Measurements from ENCODE around the gene PXDC1. TPM values are rescaled to one million over a fixed set of nuclear protein-coding genes. Genes with fewer than 3 reads are reported as not detected.

PXDC1 gene
- total RNA-seq, 4 donors from 2014 or later: 106 to 205 (median 122) TPM

DNA sequence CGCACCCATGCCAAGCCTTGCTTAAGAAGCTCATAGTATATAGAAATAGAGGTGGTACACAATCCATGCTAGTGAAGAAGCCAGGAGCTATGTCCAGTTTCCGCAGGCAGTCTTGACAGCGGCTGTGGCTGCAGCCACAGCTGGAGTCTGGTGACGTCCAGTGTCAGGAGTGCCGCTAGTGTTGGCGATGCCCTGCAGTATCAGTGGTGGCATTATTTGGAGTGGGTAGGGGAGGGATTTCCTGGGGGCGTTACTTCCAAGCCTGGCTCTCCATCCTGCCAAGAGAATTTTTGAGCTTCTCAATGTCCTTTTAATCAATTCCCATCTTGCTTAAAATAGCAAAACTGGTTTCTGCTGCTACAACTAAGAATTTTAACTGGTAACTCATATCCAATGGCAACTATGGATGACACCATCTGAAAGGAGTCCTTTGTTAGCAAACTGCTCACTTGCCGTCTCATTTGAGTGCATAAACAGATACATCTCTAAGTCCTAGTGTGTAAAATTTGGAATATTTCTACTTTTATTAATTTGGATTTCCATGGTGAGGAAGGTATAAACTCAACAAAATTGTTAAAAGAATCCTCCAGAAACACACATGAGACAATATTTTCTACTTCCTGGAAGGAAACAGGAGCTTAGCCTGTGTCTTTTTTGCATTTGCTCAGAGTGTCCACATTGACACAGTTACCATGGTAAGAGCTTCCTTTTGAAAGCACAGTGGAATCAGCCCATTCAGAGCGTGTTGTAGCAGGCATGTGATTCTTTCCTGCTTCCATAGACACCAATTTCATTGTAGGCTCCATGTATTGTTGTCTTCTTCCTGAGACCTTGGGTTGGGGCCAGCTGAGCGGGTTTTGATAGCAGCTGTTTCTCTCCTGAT, 44.6 kb upstream of the PXDC1 start:
- TF ChIP-seq, protein P1, sequence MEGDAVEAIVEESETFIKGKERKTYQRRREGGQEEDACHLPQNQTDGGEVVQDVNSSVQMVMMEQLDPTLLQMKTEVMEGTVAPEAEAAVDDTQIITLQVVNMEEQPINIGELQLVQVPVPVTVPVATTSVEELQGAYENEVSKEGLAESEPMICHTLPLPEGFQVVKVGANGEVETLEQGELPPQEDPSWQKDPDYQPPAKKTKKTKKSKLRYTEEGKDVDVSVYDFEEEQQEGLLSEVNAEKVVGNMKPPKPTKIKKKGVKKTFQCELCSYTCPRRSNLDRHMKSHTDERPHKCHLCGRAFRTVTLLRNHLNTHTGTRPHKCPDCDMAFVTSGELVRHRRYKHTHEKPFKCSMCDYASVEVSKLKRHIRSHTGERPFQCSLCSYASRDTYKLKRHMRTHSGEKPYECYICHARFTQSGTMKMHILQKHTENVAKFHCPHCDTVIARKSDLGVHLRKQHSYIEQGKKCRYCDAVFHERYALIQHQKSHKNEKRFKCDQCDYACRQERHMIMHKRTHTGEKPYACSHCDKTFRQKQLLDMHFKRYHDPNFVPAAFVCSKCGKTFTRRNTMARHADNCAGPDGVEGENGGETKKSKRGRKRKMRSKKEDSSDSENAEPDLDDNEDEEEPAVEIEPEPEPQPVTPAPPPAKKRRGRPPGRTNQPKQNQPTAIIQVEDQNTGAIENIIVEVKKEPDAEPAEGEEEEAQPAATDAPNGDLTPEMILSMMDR (IDR thresholded peaks at IDR 0.05): no peak
- no peak for ATAC-seq (ENCODE audit: low FRiP score)
- DNase-seq (ENCODE audit: low spot score): no peak

DNA sequence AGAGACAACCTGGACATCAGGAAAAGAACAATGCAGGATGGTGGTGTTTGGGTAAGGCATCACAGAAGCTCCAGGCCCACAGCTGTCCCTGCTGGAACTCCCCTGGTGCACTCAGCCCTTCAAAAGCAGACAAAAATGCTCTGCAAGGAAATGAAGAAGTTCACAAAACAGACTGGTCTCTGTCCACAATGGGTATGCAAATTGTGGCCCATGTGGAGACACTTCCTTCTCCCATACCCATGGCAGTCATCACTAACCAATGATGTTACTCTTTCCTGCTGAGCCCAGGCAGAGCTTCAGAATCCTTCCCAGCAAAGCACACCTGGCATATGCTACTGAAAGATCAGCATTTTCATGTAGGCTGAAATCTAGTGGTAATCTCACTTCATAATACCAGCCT, 42.6 kb upstream of the PXDC1 start:
- DNase-seq (ENCODE audit: low spot score) (no peak), ATAC-seq (ENCODE audit: low FRiP score) (no peak)
- TF ChIP-seq, protein P1 (IDR thresholded peaks at IDR 0.05): no peak

DNA sequence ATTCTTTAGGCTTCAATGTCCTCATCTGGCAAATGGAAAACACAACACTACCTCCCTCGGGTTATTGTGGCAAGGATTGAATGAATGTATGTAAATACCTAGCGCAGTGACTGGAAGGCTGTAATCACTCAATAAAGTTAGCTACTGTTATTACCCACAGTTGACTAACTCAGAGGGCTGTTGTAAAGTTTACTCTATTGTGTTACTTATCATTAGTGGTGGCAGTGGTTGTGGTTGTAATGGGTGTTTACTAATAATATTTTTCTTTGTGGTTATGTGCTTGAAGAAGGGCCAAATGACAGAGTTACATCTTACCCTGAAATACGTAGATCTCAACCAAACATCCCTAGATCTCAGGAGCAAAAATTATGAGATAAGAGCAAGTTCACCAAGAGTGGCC, 42.0 kb upstream of the PXDC1 start:
- no peak for DNase-seq (ENCODE audit: low spot score)
- ATAC-seq (ENCODE audit: low FRiP score): no peak
- TF ChIP-seq, protein P1 (IDR thresholded peaks at IDR 0.05): no peak

DNA sequence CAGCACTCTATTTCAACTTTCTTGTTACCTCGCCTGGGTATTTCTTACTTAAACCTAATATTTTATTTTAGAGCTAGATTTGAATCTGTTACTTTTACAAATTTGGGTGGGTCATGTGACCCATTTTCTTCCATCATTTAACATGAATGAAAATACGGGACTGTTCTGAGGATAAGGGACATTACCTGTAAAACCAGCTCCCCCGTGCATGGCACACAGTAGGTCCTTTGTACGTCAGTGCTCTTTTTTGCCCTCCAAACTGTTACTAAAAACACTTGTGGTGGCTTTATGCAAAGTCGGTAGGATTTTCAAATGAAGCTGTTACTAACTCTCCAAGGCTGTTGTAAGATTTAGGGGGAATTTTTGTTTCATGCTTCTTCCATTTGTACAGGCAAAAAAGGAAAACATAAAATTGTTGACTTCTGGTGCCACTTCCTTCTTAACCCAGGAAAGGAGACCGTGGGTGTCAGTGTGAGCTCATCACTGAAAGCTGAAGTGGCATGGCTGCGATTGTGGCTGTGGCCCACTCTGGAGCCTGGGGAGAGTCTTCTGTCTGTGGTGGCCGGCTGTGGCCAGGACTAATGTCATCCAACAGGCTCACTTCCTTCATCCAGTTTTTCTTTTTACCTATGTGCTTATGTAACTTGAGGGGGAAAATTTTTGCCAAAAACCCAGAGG, 40.2 kb upstream of the PXDC1 start:
- ATAC-seq (ENCODE audit: low FRiP score) (no peak), DNase-seq (ENCODE audit: low spot score) (no peak)
- TF ChIP-seq, protein P1 (IDR thresholded peaks at IDR 0.05): no peak

DNA sequence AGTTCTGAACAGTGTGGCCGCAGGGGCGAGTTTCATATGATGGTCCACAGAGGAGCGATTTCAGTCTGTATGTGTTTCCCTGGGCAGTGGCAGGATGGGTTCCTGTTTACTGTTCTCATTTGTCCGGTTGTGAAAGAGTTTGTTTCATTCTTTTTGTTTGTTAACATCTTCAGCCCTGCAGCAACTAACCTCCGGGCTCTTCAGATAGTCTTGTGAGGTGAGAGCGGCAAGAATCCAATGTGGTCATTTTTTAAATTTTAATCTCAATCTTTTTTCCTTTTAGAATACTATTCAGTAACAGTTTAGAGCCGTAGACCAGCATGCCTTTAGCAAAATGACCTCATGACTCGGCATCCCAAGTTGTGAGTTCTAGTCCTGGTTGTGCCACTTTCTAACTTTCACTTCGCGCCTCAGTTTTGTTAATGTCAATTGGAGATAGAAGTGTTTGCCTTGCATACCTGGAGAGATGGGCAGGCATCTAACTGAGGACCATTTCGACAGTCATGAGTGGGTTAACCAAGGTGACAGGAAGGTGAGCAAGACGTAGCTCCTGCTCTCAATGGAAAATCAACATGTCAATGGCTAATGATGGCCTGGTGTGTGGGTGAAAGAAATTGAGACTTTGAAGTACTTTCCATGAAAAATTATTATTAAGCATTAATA, 38.5 kb upstream of the PXDC1 start:
- DNase-seq (ENCODE audit: low spot score) (no peak), ATAC-seq (ENCODE audit: low FRiP score) (no peak)
- TF ChIP-seq, protein P1 (IDR thresholded peaks at IDR 0.05): no peak

DNA sequence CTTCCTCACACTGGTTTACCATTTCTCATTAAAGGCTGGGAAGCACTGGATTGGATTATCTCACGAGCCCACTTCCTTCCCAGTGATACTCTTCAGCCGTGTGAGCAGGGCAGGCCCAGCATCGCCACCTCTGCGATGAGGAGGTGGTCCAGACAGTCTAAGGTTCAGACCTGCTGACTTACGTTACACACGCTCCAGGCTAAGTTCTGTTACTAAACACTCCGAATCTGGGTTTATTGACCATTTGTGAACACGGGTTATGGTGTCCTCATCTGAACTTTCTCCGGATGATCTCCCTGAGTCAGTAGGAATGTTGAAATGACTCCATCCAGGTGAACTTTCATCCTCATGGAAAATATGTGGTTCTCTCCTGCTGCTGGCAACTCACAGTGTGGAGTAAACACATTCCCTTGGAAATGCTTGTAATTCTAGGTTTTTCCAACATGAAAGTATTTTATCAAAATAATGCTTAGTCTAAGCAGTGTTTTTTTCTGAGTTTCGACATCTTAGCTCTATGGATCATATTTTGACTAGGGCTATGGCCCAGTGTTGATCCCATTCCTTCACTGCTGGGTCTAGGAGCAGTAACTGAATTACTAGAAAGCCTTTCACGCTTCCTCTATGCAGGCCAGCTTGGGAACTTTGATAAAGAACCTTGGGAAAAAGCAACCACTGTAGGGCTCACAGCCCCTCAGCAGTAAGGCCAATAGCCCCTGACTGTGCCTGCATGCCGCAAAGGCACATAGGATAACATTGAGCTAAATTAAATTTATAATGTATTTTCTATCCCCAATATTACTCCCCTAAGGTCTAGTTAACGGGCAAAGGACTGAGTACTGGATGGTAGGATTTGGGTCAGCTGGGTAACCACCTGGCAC, 37.7 kb upstream of the PXDC1 start:
- TF ChIP-seq, protein P1 (IDR thresholded peaks at IDR 0.05): no peak
- ATAC-seq (ENCODE audit: low FRiP score): peak; percentile 89
- DNase-seq (ENCODE audit: low spot score): no peak

All from omental fat pad (tissue), 4 donors.